Embryonic facial prominence (tissue), 1 donor: ENCODE results near the gene ZC3H7B.
"Not testable (repeated sequence)": the region's sequence is repeated elsewhere in the genome, so short reads cannot be mapped to it uniquely, and the experiment has no call there.

ENCODE experiments used
- DNase-seq: peaks from one replicate; pipeline ENCODE4 v3.0.0-alpha.2; 2016; ENCODE audit errors: extremely low spot score

Gene ZC3H7B

GRCh38 chr22:41286639-41287091, 14.7 kb upstream of the ZC3H7B start:
- DNase-seq, result no peak

GRCh38 chr22:41288245-41288946, 12.9 kb upstream of the ZC3H7B start:
- DNase-seq, result no peak

- DNase-seq, result no peak
Measured at GRCh38 chr22:41289671-41290070, 11.7 kb upstream of the ZC3H7B start.

- DNase-seq, result no peak
Measured at GRCh38 chr22:41290262-41291221, 10.8 kb upstream of the ZC3H7B start.

DNA sequence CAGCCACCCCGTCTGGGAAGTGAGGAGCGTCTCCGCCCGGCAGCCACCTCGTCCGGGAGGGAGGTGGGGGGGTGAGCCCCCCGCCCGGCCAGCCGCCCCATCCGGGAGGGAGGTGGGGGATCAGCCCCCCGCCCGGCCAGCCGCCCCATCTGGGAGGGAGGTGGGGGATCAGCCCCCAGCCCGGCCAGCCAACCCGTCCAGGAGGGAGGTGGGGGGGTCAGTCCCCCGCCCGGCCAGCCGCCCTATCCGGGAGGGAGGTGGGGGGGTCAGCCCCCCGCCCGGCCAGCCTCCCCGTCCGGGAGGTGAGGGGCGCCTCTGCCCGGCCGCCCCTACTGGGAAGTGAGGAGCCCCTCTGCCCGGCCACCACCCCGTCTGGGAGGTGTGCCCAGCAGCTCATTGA, 6.5 kb upstream of the ZC3H7B start:
- DNase-seq, result not testable (repeated sequence)

- no peak for DNase-seq
Measured at GRCh38 chr22:41296826-41297667, 4.3 kb upstream of the ZC3H7B start.

DNA sequence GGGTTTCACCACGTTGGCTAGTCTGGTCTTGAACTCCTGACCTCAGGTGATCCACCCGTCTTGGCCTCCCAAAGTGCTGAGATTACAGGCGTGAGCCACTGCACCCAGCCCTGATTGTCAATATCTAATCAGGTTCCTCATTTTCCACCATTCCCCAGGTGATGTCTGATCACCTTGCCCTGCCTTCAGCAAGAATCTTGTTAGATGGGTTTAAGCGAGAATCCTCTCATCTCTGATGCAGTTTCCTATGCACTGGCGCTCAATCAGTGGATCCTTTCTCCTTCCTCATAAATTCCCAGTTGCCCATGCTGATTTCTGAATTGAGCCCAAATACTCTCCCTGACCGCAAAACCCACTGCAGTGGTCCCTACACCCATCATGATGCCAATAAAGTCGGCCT, 664 bp upstream of the ZC3H7B start:
- no peak for DNase-seq

DNA sequence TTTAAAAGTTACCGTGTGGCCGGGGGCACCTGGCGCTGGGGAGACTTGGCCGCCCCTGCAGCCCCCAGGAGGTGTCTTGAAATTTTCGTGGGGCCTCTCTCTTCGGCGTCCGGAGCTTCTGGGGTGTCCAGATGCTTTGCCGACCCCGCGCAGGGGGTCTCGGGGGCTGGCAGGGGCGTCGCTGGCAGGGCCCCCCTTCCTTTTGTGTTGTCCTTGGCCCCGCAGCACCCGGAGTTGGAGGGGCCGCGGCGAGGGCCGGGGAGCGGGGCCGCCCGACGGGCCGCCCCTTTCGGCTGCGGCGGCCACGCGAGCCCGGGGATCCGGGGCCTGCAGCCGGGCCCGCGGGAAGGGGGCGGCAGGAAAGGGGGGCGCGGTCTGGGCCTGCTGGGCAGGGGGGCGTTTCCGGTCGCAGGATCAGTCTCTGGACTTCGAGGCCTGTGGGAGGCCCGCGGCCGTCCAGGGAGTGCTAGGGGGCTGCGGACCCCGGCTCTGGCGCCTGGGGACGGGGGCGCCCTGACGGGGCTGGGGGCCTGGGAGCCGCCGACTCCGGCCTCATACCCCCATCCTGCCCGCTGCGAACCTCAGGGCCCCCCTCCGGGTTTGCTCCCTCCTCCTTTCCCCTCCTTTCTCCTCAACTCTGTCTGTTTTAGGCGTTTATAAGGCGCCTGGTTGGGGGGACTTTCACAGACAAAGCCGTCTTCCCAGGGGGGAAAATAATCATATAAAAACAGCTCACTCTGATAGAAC, 869 bp downstream of the ZC3H7B start:
- DNase-seq, result no peak

DNA sequence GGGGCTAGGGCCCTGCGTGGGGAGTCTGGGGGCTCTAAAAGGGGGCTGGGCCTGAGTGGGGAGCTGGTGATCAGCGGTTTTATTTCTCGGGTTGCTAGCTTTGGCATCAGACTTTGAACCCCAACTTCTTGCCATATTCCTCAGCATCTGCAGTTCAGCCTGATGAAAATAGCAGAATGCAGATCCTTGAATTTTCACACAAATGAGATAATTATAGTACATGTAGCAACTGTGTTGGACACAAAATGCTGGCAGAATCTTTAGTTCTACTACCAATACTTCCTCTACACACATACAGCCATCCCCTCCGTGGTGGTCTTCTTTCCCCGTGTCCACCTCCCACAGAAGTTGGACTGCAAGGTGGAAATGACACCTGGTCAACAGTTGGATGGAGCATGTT, 1.5 kb downstream of the ZC3H7B start:
- DNase-seq, result no peak

DNA sequence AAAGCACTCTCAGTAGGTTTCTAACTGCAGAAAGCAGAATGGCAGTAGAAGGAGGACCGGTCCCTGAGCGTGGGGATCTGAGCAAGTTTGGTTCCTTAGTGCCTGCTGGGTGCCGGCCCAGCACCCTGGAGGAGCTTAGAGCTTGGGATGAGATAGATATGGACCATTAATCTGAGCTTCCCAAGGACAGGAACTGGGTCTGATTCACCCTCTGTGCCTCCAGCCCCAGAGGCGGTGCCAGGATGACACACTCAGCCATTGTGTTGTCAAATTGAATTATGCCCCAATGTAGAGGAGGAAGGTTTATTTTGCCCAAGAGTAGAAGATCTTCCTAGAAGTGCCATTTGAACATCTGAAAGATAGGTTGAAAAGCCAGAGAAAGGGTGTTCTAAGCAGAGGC, 4.3 kb downstream of the ZC3H7B start:
- DNase-seq, result no peak

GRCh38 chr22:41308054-41308453, 6.7 kb downstream of the ZC3H7B start:
- DNase-seq, result no peak

- DNase-seq, result no peak
Measured at GRCh38 chr22:41308544-41308947, 7.2 kb downstream of the ZC3H7B start.

- no peak for DNase-seq
Measured at GRCh38 chr22:41310336-41310735, 9.0 kb downstream of the ZC3H7B start.

DNA sequence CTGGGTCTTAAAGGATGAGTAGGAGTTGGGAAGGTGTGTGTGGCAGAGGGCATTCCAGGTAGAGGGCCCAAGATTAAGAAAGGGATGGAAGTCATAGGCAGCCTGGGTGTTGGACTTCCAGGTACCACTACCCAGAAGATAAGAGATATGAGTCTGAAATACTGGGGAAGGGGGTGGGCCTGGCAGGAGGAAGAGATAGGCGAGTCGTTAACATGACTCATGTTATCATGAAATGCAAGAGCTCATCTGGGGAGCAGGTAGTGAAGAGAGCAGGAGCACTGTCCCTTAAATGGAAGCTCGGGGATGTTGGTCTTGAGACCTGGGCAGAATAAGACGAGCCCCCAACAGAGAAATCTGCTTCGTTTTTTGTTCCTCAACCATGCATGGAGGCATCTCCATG, 10.2 kb downstream of the ZC3H7B start:
- DNase-seq, result no peak

DNA sequence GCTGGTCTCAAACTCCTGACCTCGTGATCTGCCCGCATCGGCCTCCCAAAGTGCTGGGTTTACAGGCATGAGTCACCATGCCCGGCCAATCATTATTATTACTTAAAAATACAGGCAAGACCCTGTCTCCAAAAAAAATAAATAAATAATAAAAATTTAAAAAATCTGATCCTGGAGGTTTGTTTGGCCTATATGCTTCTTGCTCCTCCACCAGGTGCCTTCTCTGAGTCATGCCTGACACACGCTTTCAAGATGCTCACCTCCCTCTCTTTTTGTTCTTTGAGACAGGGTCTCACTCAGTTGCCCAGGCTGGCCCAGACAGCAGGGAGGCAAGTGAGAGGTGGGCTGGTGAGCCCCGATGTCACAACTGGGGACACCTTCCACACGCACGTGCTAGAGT, 13.5 kb downstream of the ZC3H7B start:
- DNase-seq, result no peak

- no peak for DNase-seq
Measured at GRCh38 chr22:41315586-41315985, 14.3 kb downstream of the ZC3H7B start.

- no peak for DNase-seq
Measured at GRCh38 chr22:41320416-41321240, 19.3 kb downstream of the ZC3H7B start.

GRCh38 chr22:41324821-41325528, 23.6 kb downstream of the ZC3H7B start:
- DNase-seq, result no peak

GRCh38 chr22:41327124-41327523, 25.8 kb downstream of the ZC3H7B start:
- DNase-seq, result no peak

DNA sequence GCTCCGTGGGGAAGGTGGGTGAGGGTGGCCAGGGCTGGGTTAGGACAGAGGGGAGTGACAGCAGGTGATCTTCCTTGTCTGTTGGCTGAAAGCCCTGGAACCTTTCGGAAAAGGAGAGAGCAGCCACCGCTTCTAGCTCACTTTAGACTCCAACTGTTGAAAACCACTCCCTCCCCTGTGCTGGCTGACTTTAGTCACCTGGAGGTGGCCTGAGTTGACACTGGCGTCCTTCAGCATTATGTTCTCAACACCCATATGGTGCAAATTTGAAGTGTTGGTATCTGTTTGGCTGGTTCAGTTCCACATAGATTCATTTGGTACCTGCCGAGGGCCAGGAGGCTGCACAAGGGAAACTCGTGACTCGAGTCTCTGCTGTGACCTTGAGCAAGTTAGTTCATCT, 28.8 kb downstream of the ZC3H7B start:
- no peak for DNase-seq
